ENCODE results near the gene HORMAD1. TPM values are rescaled to one million over a fixed set of nuclear protein-coding genes. Genes with fewer than 3 reads are reported as not detected.
A peak's percentile ranks its signal among the peaks of the same experiment; 100 is the strongest.

Gene HORMAD1
- total and polyA plus RNA-seq, 2 of the 13 experiments (the other 11 are each of a cell fraction or from before 2014, with no cell fraction given) = not detected

- TF ChIP-seq ARID4A (CRISPR knock-in tag; IDR thresholded peaks at IDR 0.05; ENCODE audit: borderline replicate concordance) = peak; percentile 47; the same call in 1 of the 2 replicates
- 0 out of 2 replicates have a peak, but pooled peaks have one; percentile 13 for TF ChIP-seq FOSL2 (CRISPR knock-in tag; IDR thresholded peaks at IDR 0.05)
- no peak for TF ChIP-seq MIER2 (CRISPR knock-in tag; IDR thresholded peaks at IDR 0.05)
- TF ChIP-seq ZNF121 (CRISPR knock-in tag; IDR thresholded peaks at IDR 0.05) = no peak
- TF ChIP-seq RBFOX2 (IDR thresholded peaks at IDR 0.05; ENCODE audit: low read depth, low read length) = 0 out of 2 replicates have a peak, but pooled peaks have one; percentile 31
- TF ChIP-seq TFE3 (CRISPR knock-in tag; IDR thresholded peaks at IDR 0.05) = 0 out of 2 replicates have a peak, but pooled peaks have one; percentile 25
- TF ChIP-seq THAP9 (CRISPR knock-in tag; IDR thresholded peaks at IDR 0.05; ENCODE audit: borderline replicate concordance) = no peak
- TF ChIP-seq HCFC1 (IDR thresholded peaks at IDR 0.05; ENCODE audit: low read depth, low read length) = no peak
- peak; percentile 36; the same call in 1 of the 2 replicates for TF ChIP-seq FOXA3 (CRISPR knock-in tag; IDR thresholded peaks at IDR 0.05)
- no peak for TF ChIP-seq DR1 (CRISPR knock-in tag; IDR thresholded peaks at IDR 0.05)
- no peak for TF ChIP-seq ATF7 (IDR thresholded peaks at IDR 0.05)
- no peak for TF ChIP-seq ATF7 (CRISPR knock-in tag; IDR thresholded peaks at IDR 0.05)
- peak; percentile 89 for TF ChIP-seq PHF21A (CRISPR knock-in tag; IDR thresholded peaks at IDR 0.05)
- peak; percentile 57 for TF ChIP-seq ELF1 (CRISPR knock-in tag; IDR thresholded peaks at IDR 0.05)
- TF ChIP-seq MAF1 (CRISPR knock-in tag; IDR thresholded peaks at IDR 0.05; ENCODE audit: borderline replicate concordance) = no peak
- no peak for TF ChIP-seq STAT6 (CRISPR knock-in tag; IDR thresholded peaks at IDR 0.05; ENCODE audit: borderline replicate concordance)
Measured at GRCh38 chr1:150696995-150697927, 23.4 kb downstream of the HORMAD1 start, which contains the start of gene GOLPH3L (continued).

All from HepG2 (cell line).